Choroid plexus epithelial cell (primary cell): ENCODE measurements around the gene GOLGA7B.
"Not testable (repeated sequence)": the region's sequence is repeated elsewhere in the genome, so short reads cannot be mapped to it uniquely, and the experiment has no call there.

Experiments used
- DNase-seq: peaks from one replicate; pipeline ENCODE4 v3.0.0-alpha.2; 2010; ENCODE audit warnings: low read depth
- H3K4me3 ChIP-seq: 2 replicates; pipeline ENCODE4 v1.5.1; 2011; ENCODE audit warnings: low read depth, mild to moderate bottlenecking, control low read depth, low read length, moderate library complexity
- CTCF ChIP-seq: conservative IDR thresholded peaks from 2 replicates; pipeline ENCODE4 v1.5.1; 2011; ENCODE audit warnings: low read depth, mild to moderate bottlenecking, control low read depth, inconsistent platforms, low read length, moderate library complexity

The GOLGA7B gene

GRCh38 chr10:97828721-97829120 is 20.9 kb upstream of the GOLGA7B start:
- no peak overlapping the region for H3K4me3 ChIP-seq
- no peak for DNase-seq
- TF ChIP-seq CTCF, result no peak

- no peak for DNase-seq
- H3K4me3 ChIP-seq, result no peak overlapping the region
- no peak for TF ChIP-seq CTCF
These were observed 19.6 kb upstream of the GOLGA7B start for GRCh38 chr10:97830064-97830463.

GRCh38 chr10:97831259-97831658 is 18.4 kb upstream of the GOLGA7B start:
- DNase-seq, result no peak
- TF ChIP-seq CTCF, result no peak
- H3K4me3 ChIP-seq, result no peak overlapping the region

GRCh38 chr10:97836446-97836845 is 13.2 kb upstream of the GOLGA7B start:
- no peak for DNase-seq
- H3K4me3 ChIP-seq, result no peak overlapping the region
- no peak for TF ChIP-seq CTCF

GRCh38 chr10:97838091-97838490 is 11.6 kb upstream of the GOLGA7B start:
- no peak overlapping the region for H3K4me3 ChIP-seq
- DNase-seq, result no peak
- TF ChIP-seq CTCF, result no peak

- DNase-seq, H3K4me3 ChIP-seq: not testable (repeated sequence)
These were observed 8.5 kb upstream of the GOLGA7B start for GRCh38 chr10:97841166-97841565.

- not testable (repeated sequence) for H3K4me3 ChIP-seq, DNase-seq
These were observed 7.5 kb upstream of the GOLGA7B start for GRCh38 chr10:97842114-97842513.

- no peak for TF ChIP-seq CTCF
- DNase-seq, result no peak
- no peak overlapping the region for H3K4me3 ChIP-seq
These were observed 6.9 kb upstream of the GOLGA7B start for GRCh38 chr10:97842656-97843280.
